Measurements from ENCODE around the gene BICD2.

The BICD2 gene

GRCh38 chr9:92712767-92713166 is 51.9 kb downstream of the BICD2 start:
- TF ChIP-seq CTCF (conservative IDR thresholded peaks at IDR 0.05; ENCODE audit: low read length): no peak
- no peak for DNase-seq (ENCODE audit: low read depth)
- no peak overlapping the region for H3K4me3 ChIP-seq (ENCODE audit: low read length)

- no peak for TF ChIP-seq CTCF (conservative IDR thresholded peaks at IDR 0.05; ENCODE audit: low read length)
- no peak for DNase-seq (ENCODE audit: low read depth)
- no peak overlapping the region for H3K4me3 ChIP-seq (ENCODE audit: low read length)
Measured at GRCh38 chr9:92711844-92712243, 52.8 kb downstream of the BICD2 start.

DNA sequence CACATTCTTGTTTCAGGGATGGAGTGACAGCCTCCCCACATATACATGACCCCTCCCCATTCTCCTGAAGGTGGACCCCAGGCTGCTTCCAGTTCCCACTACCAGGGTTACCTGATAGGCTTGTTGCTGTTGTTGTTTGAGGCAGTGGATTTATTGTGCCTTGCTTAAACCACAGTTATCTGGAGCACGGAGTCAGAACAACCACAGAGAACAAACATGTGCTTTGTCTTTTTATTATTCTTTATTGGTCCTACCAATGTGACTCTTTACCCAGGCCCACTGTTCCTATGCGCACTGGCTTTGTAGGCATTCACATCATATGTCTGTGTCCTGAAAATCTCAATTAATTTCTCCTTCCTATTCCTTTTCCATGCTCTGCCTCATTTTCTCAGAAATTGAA is 53.5 kb downstream of the BICD2 start:
- no peak overlapping the region for H3K4me3 ChIP-seq (ENCODE audit: low read length)
- no peak for TF ChIP-seq CTCF (conservative IDR thresholded peaks at IDR 0.05; ENCODE audit: low read length)
- no peak for DNase-seq (ENCODE audit: low read depth)

- TF ChIP-seq CTCF (conservative IDR thresholded peaks at IDR 0.05; ENCODE audit: low read length): no peak
- no peak for DNase-seq (ENCODE audit: low read depth)
- H3K4me3 ChIP-seq (ENCODE audit: low read length): no peak overlapping the region
Measured at GRCh38 chr9:92710368-92710767, 54.3 kb downstream of the BICD2 start.

DNA sequence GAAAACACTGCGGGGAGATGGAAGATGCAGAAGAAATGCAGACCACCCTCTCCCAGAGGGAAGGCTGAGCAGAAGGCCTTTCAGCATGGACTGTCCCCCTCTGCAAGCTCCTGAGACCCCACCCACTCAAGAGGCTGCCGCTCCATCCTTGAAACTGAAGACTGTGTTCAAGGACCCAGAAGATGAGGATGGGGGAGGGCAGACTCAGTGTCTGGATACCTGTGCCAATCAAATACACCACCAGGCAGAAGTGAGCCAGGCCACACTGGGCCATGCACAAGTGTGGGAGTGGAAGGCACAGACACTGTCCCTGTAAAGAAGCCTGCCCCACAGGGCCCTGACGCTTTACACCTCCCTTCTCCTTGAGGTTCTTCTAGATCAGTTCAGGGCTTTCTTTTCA is 54.7 kb downstream of the BICD2 start:
- TF ChIP-seq CTCF (conservative IDR thresholded peaks at IDR 0.05; ENCODE audit: low read length): no peak
- no peak overlapping the region for H3K4me3 ChIP-seq (ENCODE audit: low read length)
- DNase-seq (ENCODE audit: low read depth): no peak

GRCh38 chr9:92709240-92709639 is 55.4 kb downstream of the BICD2 start:
- TF ChIP-seq CTCF (conservative IDR thresholded peaks at IDR 0.05; ENCODE audit: low read length): no peak
- DNase-seq (ENCODE audit: low read depth): no peak
- H3K4me3 ChIP-seq (ENCODE audit: low read length): no peak overlapping the region

DNA sequence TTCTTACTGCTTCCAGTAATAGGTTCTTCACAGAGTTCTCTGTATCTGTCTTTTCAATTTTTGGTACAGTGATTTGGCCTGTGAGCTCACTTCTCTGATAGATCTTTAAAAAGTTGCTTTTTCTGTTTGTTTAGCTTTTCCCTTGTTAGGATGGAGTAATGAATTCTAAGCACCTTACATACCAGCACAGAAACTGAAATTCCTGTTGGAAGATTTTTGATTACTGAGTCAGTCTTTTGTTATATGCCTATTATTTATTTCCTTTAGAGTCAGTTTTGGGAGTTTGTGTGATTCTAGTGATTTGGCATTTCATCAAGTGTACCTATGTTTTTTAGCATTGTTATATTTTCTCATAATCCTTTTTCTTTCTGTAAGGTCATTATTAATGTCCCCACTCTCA is 57.1 kb downstream of the BICD2 start:
- no peak for TF ChIP-seq CTCF (conservative IDR thresholded peaks at IDR 0.05; ENCODE audit: low read length)
- DNase-seq (ENCODE audit: low read depth): no peak
- H3K4me3 ChIP-seq (ENCODE audit: low read length): no peak overlapping the region

Measured in AG10803 (cell line).